ENCODE measurements around the gene REXO5.

DNA sequence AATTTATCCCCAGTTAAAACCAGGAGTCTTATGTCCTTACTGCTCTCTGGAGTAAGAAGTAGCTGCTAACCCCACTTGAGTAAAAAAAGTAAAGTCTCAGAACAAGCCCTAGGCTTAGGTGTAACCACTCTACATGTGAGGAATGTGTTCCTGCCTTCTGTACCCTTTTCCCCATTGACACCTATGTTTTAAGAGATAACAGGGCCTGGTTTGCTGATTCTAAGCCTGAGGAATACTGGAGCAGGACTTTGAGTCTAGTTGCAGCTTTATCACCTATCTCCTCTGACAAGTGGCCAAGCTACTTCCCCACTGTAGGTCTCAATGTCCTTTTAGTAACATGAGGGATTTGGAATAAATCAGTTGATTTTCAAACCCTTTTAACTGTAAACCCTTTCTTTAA lies 40.2 kb downstream of the REXO5 start:
- TF ChIP-seq, protein P1, sequence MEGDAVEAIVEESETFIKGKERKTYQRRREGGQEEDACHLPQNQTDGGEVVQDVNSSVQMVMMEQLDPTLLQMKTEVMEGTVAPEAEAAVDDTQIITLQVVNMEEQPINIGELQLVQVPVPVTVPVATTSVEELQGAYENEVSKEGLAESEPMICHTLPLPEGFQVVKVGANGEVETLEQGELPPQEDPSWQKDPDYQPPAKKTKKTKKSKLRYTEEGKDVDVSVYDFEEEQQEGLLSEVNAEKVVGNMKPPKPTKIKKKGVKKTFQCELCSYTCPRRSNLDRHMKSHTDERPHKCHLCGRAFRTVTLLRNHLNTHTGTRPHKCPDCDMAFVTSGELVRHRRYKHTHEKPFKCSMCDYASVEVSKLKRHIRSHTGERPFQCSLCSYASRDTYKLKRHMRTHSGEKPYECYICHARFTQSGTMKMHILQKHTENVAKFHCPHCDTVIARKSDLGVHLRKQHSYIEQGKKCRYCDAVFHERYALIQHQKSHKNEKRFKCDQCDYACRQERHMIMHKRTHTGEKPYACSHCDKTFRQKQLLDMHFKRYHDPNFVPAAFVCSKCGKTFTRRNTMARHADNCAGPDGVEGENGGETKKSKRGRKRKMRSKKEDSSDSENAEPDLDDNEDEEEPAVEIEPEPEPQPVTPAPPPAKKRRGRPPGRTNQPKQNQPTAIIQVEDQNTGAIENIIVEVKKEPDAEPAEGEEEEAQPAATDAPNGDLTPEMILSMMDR (IDR thresholded peaks at IDR 0.05; ENCODE audit: low read length) = no peak
- no peak for TF ChIP-seq EZH2 (IDR thresholded peaks at IDR 0.05; ENCODE audit: borderline replicate concordance, low read length)
